ENCODE results near the gene ZNF804A.
"Not testable (repeated sequence)": the region's sequence is repeated elsewhere in the genome, so short reads cannot be mapped to it uniquely, and the experiment has no call there.

ZNF804A gene

GRCh38 chr2:184879671-184880070, 281.3 kb downstream of the ZNF804A start:
- POLR2A ChIA-PET, result no interaction called here
- no peak for TF ChIP-seq CTCF (IDR thresholded peaks at IDR 0.05; ENCODE audit: insufficient read depth, low read length, missing control alignments)
- CTCF ChIA-PET, result no interaction called here

GRCh38 chr2:184886585-184886984, 288.3 kb downstream of the ZNF804A start:
- DNase-seq (ENCODE audit: low read depth, low spot score); H3K4me3 ChIP-seq (ENCODE audit: low read depth, low read length); CTCF ChIA-PET; POLR2A ChIA-PET: not testable (repeated sequence)

More at GRCh38 chr2:184879671-184880070, 281.3 kb downstream of the ZNF804A start:
- no peak overlapping the region for H3K4me3 ChIP-seq (ENCODE audit: low read depth, low read length)
- DNase-seq (ENCODE audit: low read depth, low spot score), result no peak

DNA sequence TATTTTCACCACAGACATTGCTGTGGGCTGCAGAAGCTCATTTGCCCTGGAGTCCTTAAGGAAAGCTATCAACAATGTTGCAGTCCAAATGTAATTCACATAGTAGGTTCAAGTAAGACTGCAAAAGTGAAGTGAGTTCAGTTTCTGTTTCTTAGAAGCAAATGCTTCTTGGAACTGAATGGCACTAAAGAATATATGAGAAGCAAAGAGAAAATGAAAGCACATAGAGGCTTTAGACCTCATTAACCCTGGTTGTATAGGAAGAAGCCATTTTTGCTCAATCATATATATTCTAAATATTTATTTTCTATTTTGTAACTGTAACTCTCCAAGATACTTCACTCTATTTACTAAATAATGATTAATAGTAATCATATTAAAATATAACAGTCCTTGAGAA, 292.0 kb downstream of the ZNF804A start:
- no peak for DNase-seq (ENCODE audit: low read depth, low spot score)
- no peak for TF ChIP-seq CTCF (IDR thresholded peaks at IDR 0.05; ENCODE audit: insufficient read depth, low read length, missing control alignments)
- CTCF ChIA-PET, result no interaction called here
- POLR2A ChIA-PET, result no interaction called here
- no peak overlapping the region for H3K4me3 ChIP-seq (ENCODE audit: low read depth, low read length)

DNA sequence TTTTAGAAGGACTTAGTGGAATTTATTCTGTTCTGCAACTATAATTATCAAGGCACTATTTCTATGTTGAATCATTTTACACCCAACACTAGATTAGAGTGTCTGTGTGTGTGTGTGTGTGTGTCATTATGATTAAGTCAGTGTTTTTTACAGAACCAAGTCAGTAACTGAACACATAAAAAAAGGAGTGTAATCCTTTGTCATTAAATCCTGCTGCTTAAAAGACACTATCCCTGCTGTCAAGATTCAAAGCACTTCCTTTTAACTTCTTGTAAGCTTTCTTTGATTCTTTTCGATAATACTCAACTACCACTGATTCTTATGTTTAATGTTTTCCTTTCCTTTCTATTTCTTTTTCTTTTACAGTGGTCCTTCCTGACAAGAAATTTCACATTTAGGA, 306.7 kb downstream of the ZNF804A start:
- POLR2A ChIA-PET, result no interaction called here
- no peak overlapping the region for H3K4me3 ChIP-seq (ENCODE audit: low read depth, low read length)
- no peak for TF ChIP-seq CTCF (IDR thresholded peaks at IDR 0.05; ENCODE audit: insufficient read depth, low read length, missing control alignments)
- no peak for DNase-seq (ENCODE audit: low read depth, low spot score)
- CTCF ChIA-PET, result no interaction called here

DNA sequence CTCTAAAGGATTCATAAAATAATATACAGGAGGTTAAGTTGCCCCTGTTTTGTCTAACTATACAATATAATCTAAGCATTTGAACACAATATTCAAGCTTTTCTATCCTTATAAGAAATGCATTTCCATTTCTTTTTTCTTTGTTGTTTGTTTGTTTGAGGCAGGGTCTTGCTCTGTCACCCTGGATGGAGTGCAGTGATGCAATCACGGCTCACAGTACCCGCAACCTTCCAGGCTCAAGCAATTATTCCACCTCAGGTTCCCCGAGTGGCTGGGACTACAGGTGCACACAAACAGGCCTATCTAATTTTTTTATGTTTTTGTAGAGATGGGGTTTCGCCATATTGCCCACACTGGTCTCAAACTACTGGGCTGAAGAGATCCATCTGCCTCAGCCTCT, 307.8 kb downstream of the ZNF804A start:
- no peak for DNase-seq (ENCODE audit: low read depth, low spot score)
- no peak for TF ChIP-seq CTCF (IDR thresholded peaks at IDR 0.05; ENCODE audit: insufficient read depth, low read length, missing control alignments)
- CTCF ChIA-PET, result no interaction called here
- POLR2A ChIA-PET, result no interaction called here
- no peak overlapping the region for H3K4me3 ChIP-seq (ENCODE audit: low read depth, low read length)

GRCh38 chr2:184906709-184907108, 308.4 kb downstream of the ZNF804A start:
- no peak for DNase-seq (ENCODE audit: low read depth, low spot score)
- TF ChIP-seq CTCF (IDR thresholded peaks at IDR 0.05; ENCODE audit: insufficient read depth, low read length, missing control alignments), result no peak
- CTCF ChIA-PET, result no interaction called here
- H3K4me3 ChIP-seq (ENCODE audit: low read depth, low read length), result no peak overlapping the region
- POLR2A ChIA-PET, result no interaction called here

- no peak overlapping the region for H3K4me3 ChIP-seq (ENCODE audit: low read depth, low read length)
- no peak for TF ChIP-seq CTCF (IDR thresholded peaks at IDR 0.05; ENCODE audit: insufficient read depth, low read length, missing control alignments)
- no peak for DNase-seq (ENCODE audit: low read depth, low spot score)
- ChIA-PET CTCF (no interaction called here), POLR2A (interaction anchor here (0.6 kb wide), 1 partner anchor 134 kb away, joined by 3 read pairs; no protein-coding TSS in a partner anchor)
These were observed 310.6 kb downstream of the ZNF804A start for GRCh38 chr2:184908966-184909365.

Measured in AG04449 (cell line).